Islet of Langerhans (tissue), 1 donor: Measurements from ENCODE around the gene RASSF5.

Experiments
- FAIRE-seq: peaks from one replicate; lab custom pipeline; 2011; peaks lifted over from hg19 to GRCh38; lab: Jason Lieb, UNC

The RASSF5 gene

DNA sequence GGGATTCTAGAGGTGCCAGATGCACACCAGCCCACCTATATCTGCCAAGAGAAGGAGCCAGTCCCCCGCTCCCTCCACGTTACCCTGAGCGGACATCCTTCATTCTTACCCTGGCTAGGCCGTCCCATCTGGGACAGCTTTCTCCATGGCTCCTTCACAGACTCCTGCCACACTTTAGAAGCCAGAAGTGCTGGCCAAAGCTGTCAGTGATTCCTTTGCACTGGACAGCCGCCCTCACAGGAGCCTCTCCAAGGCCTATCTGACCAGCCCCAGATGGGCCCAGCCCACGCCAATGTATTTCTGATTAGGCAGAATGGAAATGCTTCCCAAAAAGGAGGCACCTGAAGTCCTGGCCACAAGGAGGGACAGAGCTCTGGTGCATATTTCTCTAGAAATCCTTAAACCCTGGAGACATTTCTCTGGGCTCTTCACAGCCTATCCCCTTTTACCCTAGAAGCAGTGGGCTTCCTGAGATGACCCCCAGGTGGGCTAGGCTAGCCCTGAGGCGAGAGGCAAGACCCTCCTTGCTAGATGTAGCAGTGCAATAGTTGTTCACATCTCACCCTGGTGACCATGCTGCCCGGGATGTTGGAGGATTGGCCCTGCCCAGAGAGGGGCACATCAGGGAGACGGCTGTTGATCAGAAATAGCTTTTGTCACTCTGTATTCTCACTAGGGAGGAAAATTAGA is 44.1 kb downstream of the RASSF5 start:
- FAIRE-seq: no peak

DNA sequence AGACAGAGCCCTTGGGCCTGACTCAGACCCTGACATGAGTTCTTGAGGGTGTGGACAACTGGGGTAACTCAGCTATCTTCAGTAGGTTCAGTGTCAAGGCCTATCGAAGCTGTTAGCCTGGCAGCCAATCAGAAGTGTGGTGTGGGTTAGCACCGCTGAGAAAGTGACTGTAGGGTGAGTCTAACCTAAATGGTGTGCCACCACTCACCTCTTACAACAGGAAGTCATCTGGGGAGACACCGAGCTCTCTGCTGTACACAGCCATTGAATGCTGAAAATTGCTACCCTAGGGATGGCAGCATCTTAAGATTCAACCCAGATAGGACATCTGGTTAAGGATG is 44.6 kb downstream of the RASSF5 start:
- FAIRE-seq: no peak

DNA sequence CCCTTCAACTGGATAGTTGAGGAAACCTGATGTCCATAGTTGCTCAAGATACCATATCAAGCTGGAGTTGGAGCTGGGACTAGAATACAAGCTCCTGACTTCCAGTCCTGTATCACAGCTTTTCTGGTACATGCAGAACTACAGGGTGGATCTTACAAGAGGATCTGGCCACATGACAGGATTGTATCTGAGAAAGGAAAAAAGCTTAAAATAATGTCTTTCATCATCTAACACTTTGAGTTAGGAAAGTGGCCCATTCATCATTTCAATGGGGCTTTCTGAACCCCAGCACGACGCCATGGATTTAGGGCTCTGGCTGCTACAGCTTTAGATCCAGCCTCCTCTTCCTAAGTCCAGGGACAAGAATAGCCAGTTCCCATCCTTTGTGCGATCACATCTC is 46.9 kb downstream of the RASSF5 start:
- no peak for FAIRE-seq

DNA sequence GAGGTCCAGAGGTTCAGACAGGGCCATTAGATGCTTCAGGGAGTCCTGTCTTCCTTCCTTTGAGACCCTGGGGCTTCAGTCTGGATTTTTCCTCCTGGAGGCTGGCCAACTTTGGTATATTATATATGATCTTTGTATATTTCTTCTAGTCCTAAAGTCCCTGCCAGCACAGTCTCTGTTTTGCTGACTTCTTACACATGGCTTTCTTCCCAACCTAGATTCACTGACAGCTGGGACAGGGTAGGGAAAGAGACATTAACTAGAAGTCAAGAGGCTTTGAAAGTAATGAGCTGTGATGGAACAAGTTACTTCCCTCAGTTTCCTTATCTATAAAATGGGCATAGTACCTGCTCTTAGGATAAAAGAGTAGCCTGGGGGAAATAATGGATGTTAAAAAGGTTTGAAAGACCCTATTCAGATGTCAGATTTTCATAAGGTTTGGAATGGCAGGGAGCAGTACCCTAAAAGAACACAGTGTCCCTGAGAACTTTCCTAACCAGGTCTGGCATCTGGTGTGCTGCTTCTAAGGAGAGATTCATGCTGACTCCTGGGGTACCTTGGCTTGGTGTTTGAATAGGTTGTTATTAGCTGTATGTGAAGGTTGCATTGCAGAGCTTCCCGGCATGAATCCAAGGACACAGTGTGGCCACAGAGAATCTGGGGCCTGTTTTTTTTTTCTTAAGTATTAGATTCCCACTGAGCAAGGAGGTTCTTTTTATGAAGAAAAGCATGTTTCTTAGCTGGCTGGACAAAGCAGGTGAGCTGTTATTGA is 47.6 kb downstream of the RASSF5 start:
- no peak for FAIRE-seq

DNA sequence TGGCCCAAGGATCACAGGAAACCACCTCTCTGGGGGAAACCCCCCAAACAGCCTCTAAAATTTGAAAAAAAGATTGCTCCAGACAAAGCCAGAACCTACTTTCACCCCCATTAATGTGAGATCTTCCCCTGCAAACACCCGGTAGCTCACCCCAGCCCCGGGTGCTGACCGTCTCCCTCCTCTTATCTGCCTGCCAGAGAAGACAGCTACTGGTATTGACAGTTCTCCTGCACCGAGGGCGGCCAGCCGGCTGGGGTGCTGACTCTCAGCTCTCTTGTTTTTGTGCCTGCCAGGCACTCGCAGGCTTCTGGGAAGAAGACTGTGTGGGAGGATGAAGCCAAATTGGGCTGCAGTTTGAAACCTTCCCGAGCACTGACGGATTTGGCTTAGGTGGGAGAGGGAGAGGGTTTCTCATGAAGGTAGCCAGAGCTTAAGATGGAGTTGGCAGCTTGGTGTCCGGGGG is 48.2 kb downstream of the RASSF5 start:
- no peak for FAIRE-seq

DNA sequence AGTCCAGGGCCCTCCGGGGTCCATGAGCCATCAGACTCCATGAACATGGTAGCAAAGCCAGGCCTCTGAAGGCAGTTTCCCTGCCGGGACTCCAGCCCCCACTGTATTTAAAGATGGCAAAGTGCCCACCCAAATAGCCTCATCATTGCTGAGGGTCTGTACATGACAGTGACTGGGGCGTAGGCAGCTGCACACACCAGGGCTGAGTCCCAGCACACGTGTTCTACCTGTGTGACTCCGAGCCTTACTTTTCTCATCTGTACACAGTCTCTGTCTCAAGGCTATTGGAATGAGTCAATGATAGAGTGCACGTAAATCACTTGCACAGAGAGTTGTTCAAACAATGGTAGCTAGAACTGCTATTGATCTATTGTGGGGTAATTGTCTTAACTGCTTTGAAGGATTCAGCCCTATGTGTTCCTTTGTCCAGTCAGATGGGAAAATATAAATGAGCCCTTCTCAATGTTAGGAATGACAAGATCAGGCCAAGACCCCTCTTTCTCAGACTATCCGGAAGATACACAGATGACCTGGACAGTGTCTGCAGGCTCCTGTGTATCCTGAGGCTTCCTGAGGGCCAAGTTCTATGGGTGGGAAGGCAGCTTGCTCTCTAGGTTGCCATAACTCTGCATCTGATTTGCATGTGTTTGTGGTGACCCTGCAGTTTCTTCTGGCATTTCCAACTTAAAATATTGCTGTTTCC is 48.9 kb downstream of the RASSF5 start:
- FAIRE-seq: no peak

DNA sequence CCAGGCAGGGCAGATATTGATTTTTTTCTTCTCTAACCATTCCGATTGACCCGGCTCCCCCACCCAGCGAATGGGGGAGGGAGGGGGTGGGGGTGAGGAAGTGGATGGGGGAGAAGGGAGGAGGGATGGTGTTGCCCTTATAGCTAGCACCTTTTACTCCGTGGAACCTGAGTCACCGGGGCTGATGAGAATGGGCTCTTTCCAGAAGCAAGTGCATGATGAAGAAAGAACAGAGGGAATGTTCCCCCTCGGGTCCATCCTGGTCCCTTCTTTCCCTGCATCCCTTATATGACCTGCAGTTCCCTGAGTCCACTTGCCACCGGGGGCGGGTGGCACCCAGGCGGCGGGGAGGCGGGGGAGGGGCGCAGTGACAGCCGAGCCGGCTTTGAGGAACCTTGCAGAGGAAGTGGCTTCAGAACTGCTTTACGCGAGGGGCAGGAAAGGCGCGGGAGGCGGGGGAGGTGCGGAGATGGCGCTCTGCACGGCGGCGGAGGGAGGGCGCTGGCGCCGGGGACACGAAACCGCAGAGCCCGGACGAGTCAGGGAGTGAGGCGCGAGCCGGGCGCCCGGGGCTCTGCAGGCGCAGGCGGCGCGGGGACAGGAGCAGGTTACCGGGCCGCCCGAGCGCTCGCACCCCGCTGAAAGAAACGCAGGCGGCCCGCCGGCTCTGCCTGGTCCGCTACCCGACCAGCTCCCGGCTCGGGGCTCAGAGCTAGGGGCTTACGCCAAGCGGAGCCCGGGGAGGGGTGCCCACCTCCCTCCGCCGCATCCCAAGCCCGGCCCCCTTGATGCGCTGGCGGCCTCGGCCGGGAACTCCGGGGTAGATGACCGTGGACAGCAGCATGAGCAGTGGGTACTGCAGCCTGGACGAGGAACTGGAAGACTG is 49.7 kb downstream of the RASSF5 start:
- FAIRE-seq: no peak

DNA sequence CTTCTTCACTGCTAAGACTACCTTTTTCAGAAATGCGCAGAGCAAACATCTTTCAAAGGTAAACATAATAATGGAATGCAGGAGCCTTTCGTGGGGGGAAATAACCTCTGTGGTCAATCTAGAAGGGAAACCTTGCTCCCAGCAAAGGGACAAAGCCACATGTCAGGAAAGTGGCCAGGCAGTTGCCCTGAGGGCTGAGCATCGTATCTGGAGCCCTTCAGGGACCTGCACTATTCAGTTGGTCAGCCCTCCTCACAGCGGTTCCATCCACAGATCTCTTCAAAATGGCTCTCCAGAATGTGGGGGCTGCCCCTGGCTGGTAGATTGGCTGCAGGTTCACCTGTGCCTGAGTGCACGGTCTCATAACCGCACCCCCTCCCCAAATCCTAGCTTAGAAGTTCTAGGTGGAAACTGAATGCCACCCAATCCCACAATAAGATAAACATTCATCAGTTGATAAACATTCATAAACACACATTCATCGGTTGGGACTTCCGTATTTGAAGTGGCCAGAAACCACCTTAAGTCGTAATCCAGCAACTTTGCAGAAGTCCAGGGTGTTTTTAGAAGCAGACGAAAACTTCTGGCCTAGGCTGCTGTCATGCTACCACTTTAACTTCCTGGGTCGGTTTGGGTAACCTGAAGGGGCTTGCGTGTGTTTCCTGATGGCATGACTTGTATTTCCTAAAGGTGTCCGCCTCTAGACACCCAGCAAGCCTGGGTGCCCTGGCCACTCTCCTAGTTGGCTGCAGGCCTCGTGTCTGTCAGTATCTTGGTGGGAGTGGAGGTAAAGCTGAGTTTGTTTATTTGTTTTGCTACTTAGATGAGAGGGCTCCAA is 50.5 kb downstream of the RASSF5 start:
- FAIRE-seq: no peak

DNA sequence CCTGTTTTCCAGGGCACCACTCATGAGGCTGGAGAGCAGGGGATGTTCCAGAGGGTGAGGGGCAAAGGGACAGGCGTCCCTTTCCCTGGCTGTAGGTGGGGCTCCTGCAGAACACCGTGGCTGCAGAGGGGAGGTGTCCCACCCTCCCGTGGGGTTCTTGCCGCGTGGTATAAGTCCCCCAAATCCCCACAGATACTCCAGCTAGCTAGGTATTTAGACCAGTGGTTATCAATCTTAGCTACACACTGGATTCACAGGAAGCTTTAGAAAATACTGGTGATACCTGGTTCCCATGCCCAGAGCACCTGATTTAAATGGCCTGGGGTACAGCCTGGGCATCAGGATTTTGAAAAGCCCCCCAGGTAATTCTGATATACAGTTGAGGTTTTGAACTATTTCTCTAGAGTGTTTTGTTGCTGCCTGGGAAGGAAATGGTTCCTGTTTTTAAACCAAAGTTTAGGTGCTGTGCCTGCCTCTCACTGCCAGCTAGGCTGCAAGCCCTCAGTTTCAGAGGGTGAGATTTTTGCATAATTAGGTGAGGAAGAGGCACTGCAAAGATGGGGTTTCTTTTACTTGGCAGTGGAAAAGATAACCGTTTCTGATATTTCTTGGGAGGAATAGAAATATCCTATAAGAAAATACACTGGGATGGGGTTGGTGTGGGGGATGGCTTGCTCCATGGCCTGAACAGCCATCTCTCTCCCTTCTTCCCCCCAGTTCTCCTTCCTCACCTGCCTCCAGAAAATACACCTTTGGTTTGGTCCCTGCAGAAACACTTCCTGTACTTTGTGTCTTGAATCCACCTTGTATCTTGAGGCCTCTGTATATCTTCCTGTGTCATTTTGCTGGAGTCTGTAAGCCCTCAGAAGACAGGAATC is 51.7 kb downstream of the RASSF5 start:
- FAIRE-seq: no peak

DNA sequence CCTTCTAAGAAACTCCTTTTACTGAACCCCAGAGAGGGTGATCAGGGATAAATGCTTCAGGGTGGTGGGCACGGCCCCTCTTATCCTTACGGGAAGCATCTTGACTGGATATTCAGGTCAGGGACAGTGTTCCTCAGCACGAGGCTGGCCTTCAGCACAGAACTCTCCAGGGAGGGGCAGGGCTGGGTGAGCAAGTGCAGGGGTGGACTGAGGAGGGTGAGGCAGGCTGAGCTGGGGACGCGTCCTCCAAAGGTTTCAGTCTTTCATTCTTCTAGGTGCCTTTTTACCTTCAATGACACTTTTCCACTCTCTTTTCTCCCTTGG is 52.3 kb downstream of the RASSF5 start:
- no peak for FAIRE-seq

DNA sequence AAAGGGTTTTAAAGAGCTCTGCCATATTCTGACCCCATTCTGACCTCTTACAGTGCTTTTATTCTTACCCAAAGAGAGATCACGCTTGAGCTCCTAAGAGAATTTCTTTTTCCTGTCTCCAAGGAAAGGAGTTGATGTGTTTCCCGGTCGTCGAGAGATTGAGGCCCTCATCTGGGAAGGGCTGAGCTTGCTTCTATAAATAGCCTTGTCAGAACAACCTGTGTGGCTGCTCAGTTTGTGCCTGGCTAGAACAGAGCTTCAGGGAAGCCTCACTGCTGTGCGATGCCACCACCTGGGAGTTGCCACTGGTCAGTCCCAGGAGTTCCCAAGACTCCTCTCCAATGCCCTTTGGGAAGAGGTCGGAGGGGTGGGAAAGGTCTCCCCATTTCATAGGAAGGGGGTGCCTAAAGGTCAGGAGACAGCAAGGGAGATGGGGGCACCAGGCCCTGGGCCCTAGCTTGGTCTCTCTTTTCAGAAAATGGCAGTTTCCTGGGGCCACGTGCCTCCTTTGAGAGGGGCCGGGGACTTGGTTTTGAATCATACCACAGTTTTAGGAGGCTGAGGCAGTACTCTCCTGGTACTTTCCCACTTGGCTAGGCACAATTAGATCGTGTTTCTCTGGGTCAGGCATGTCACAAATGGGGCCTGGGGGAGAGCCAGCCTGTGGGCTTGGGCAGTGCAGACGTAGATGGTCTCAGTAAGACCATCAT is 52.8 kb downstream of the RASSF5 start:
- peak; percentile 38 for FAIRE-seq

DNA sequence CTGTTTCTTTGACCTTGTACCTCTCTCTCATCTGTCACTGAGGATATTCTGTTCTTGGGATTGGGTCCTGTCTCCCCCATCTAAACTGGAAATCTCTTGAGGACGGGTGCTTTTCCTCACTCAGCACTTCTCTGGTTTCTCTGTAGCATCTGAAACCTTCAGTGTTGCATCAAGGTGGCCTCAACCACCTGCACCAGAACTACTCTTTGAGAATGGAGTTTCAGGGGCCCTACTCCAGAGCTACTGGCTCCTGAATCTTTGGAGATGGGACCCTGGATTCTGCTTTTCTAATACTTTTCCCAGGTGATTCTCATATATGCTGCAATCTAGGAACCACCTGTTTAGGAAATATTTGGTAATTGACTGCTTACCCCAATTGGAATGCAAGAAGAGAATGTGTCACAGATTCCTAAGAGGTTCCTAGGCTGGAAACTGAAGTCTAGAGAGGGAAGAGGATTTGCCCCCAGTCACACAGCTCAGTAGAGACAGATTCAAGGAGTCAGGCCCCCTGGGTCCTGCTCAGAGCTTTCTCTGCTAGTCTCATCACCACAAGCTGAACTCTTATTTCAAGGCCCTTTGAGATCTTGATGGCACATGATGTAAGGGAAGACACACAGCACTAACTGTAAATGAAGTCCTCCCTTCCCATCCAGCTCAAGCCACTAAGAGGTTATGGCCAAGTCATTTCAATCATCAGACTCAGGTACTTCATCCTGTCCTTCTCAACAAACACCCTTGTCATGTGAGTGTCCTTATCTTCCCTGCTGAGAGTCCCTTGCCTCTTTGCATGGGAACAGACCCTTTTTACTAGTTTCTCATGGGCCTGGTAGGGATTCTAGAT is 56.3 kb downstream of the RASSF5 start:
- FAIRE-seq: no peak

DNA sequence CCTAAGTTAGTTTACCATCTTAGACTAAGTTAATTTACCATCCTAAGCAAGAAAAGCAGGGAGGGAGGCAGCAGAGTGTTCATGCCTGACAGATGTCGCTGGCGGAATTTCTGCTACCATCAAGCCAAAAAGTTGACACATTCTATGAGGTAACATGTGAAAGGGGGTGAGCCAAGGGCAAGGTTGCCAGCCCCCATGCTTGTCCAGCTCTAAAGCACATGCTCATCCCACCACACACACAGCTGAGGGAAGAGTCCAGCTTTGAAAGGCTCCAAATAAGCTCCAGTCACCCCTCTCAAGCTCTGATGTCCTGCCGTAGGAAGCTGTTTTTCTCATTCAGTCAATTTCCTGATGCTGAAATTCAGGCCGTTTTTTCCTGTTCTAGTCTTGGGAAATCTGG is 58.7 kb downstream of the RASSF5 start:
- no peak for FAIRE-seq

DNA sequence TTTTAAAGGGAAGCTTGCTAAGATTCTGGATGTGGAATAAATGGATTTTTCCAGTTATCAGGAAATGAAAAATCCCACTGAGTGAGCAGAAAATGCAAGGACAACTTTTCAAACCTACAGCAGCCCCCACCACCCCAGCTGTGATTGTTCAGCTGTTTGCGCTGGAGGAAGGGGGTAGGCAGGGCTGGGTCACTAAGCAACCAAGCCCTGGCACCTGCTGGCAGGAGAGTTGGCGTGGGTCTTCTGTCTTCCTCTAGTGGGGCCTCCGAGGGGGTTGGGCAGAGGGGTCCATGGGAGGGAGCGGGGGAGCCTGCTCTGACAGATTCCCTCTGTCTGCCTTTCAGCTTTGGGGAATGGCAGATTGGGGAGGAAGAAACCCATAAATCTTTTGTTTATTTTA is 59.7 kb downstream of the RASSF5 start:
- FAIRE-seq: no peak

DNA sequence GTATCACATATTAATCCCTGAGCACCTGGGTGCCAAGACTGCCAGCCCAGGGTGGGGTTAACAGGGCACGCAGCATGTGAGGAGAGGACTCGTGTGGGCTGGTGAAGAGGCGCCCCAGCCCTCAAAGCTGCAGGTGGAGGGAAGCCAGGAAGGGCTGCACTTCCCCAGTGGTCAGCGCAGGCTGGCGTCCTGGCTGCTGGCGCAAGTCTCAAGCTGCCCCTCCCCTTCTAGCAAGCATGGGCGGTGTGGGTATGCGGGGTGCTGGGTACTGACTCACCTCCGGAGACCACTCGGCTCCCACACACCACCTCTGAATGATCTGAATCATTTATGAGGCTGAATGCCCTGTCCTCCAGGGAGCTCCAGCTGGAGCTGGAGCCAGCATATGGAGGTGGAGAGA is 60.9 kb downstream of the RASSF5 start:
- FAIRE-seq: no peak

DNA sequence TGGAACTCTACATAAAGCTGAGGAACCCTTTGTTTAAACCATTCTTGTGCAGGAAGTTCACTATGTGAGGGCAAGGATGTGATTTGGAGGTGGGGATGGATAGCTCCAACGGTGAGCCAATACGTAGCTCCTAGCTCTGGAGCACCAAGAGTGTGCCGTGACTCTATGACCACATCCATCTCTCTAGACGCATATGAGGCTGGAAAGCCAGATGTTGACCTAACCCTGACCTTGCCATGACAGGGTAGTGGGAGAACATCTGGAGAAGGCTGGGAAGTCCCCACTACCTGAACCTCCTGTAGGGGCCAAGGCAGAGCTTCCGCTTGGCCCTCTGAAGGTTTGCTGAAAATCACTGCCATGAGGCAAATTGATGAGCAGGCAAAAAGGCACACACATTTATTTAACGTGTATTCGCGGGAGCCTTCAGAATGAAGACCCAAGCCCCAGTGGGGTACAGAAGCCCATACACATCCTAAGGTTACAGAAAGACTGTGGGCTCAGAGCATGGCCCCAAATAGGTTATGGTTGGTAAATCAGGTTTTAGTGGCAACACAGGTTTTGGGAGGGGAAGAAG is 61.5 kb downstream of the RASSF5 start:
- no peak for FAIRE-seq

DNA sequence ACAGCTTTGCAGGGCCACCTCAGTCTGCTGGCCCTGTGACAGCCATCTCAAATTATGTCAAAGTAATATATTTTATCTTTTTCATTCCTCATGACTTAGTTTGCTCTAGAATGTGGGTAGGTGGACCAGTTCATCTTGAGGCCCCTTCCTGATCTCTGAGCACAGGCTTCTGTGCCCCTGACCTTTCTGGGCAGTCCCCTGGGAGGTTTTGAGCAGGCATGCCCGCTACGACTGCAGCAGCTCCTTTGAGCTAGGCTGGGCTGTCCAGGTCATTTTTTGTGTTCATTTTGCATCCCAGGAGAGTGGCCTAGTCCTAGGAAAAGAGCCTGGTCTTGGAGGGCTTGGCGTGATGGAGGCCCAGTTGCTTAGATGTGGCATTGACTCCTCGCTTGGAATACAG is 62.2 kb downstream of the RASSF5 start:
- FAIRE-seq: no peak

DNA sequence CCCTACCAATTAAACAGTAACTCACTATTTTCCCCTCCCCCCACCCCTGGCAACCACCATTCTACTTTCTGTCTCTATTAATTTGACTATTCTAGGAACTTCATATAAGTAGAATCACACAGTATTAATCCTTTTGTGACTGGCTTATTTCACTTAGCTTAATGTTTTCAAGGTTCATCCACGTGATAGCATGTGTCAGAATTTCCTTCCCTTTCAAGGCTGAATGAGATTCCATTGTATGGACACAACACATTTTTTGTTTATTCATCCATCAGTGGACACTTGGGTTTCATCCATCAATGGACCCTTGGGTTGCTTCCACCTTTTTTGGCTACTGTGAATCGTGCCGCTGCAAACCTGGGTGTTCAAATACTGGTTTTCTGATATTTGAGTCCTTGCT is 63.2 kb downstream of the RASSF5 start:
- no peak for FAIRE-seq

DNA sequence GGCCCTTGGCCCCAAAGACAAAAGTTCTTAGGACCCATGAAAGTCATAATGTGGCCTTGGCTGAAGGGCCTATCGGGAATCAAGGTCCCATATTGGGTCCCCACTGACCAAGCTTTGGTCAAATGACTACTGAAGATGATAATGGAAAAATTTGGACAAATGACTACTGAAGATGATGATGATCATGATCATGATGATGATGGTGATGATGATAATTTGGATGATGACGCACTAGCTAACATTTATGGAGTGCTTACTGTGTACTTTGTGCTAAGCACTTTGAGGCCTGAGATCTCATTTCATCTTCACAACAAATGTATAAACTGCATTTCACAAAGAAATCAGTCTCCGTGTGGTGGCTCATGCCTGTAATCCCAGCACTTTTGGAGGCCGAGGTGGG is 65.5 kb downstream of the RASSF5 start:
- FAIRE-seq: no peak
